Activated CD4-positive, alpha-beta T cell treated with anti-CD3 and anti-CD28 coated beads, Interleukin-2, amount 50 U/mL, for 24 hours (primary cell): ENCODE results near the gene NLRP9.
A peak's percentile ranks its signal among the peaks of the same experiment; 100 is the strongest.

Experiments
- DNase-seq, 2 donors: peaks; one replicate each; pipeline ENCODE4 v3.0.0-alpha.2; 2020; ENCODE audit warnings: low read depth in 1 of 2, low spot score in 1 of 2

Gene NLRP9

DNA sequence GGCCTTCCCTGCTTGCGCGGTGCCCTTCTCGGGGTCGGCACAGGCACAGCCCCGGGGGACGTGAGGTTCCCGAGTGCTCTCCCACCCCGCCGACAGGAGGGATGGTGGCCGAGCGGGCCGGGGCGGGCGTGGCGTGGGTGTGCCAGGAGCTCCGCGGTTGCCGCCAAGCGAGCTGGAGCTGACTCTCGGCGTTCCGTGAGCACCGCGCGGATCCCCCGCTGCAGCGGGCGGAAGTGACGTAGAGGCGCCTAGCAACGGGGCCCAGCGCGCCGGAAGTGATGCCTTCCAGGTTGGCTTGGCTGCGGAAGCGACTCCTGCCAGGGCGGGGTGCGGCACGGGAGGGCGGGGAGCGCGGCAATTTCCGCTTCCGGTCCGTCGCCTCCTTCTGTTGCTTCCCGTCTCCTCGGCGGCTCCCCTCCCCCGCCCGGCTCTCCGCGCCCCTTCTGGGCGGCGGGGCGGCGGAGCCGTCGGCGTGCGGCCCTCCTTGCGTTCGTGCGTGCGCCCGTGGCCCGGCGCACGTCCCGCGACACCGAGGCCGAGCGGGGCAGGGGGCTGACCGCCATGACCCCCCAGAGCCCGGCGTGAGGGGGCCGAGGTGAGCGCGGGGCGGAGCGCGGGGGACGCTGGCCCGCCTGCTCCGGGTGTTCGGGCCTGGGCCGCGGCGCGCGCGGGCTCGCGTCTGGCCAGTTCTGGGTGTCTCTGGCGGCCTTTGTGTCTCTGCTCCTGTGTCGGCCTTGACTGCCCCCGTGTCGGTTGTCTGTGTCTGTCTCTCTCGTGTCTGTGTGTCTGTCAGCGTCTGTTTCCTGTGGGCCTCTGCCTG, 63.2 kb downstream of the NLRP9 start, which contains the start of gene EPN1:
EPN1 (plus strand) TSS at position 386 of the 820 bp plus-strand sequence. CDS start 3,402 bp downstream, outside the sequence.
- DNase-seq, result peak; percentile 92 to 96

DNA sequence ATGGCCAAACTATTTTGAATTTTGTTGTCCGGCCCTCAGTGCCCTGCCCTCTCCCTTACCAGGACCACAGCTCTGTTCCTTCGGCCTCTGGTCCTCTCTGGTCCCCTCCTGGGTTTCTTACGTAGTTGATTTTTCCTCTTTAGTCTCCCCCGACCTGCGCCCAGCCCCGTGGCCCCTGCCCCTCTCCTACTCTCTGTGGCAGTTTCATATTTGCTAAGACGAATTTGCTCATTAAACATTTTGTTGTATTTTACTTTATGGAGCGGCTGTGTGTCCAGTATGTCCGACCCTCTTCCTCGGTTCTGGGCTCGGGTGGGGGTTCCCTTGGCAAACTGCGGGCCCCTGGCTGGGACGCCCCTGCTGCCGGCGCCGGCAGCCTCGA, 63.8 kb downstream of the NLRP9 start:
- no peak for DNase-seq

DNA sequence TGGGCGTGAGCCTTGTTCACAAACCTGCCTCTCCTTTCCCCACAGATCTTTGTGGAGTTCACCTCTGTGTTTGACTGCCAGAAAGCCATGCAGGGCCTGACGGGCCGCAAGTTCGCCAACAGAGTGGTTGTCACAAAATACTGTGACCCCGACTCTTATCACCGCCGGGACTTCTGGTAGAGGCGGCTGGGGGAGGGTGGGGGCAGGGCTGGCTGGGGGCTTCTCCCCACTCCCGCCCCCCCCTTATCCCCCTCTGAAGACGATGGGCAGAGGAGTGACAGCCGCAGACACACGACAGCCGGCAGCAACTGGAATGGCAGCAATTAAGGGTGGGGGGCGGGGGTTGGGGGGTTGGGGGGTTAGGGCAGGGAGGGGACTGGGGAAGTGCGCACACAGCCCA, 64.3 kb downstream of the NLRP9 start:
- DNase-seq, result no peak

DNA sequence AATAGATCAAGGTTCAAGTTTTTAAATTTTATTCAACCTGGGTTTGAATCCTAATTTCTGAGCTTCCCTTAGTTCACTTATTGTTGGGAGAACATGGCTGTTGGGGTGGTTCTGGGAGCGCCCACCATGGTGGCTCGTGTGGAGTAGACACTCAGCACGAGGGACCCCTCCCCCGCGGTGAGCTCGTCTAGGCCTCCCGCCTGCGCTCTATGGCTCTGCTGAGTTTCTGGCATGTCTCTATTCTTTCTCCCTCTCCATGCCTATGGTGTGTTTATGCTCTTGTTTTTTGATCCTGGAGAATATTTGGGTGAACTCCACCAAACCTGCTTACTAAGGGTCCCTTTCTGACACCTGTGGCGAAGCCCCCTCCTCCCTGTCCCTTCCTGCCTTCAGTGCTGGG, 64.7 kb downstream of the NLRP9 start:
- DNase-seq, result no peak

DNA sequence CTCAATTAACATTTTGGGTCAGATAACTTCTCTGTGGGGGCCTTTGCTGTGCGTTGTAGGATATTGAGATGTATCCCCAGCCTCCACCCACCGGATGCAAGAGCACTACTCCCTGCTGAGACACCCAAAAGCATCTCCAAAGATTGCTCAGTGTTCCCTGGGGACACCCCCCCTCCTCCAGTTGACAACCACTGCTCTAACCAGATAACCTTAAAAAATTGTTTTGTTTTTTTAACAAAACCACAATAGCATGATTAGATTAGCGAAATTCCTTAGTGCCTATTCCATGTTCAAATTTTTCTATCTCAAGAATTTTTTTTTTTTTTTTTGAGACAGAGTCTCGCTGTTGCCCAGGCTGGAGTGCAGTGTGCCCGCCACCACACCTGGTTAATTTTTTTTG, 65.8 kb downstream of the NLRP9 start:
- no peak for DNase-seq

DNA sequence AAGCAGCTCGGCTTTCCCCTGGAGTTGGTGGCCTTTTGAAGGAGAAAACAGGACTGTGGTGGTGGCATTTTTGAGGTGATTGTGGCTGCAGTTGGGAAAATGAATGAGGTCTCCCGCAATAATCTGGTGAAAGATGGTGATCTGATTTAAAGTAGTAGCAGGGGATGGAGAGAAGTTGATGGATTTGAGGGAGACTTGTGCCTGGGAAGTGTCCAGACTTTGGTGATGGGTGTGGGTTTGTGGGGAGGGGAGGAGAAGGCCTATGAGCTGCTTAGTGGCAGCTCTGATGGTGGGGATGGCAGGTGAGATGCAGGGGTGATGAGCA, 67.2 kb downstream of the NLRP9 start:
- DNase-seq, result no peak

DNA sequence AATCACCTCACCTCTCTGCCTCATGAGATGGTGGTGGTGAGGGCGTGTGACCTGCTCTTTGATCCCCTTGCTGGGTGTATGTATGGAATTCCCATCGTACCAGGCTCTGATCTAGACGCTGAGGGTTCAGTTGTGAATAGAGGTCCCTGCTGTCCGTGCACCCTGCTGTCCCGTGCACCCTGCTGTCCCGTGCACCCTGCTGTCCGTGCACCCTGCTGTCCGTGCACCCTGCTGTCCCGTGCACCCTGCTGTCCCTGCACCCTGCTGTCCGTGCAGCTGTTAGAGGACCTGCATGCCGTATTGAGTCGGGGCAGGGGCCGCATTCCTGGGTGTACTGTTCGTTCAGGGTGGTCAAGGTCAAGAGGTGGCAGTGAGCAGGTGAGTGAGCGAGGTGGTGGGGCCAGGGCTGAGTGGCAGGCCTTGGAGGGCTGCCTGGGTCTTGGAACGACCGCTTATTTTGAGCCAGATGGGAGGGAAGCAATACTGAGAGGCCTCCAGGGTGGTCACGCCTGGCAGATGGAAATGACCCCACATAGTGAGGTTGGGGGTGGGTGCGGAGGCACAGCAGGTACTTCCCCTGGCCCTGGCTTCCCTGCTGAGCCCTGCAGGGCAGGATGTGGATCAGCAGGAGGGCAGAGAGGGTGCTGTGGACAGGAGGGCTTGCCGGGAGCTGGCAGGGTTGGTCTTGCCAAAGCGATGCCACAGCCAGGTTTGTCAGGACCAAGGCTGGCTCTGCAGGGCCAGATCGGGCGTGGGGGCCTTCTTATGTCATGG, 67.7 kb downstream of the NLRP9 start:
- no peak for DNase-seq

DNA sequence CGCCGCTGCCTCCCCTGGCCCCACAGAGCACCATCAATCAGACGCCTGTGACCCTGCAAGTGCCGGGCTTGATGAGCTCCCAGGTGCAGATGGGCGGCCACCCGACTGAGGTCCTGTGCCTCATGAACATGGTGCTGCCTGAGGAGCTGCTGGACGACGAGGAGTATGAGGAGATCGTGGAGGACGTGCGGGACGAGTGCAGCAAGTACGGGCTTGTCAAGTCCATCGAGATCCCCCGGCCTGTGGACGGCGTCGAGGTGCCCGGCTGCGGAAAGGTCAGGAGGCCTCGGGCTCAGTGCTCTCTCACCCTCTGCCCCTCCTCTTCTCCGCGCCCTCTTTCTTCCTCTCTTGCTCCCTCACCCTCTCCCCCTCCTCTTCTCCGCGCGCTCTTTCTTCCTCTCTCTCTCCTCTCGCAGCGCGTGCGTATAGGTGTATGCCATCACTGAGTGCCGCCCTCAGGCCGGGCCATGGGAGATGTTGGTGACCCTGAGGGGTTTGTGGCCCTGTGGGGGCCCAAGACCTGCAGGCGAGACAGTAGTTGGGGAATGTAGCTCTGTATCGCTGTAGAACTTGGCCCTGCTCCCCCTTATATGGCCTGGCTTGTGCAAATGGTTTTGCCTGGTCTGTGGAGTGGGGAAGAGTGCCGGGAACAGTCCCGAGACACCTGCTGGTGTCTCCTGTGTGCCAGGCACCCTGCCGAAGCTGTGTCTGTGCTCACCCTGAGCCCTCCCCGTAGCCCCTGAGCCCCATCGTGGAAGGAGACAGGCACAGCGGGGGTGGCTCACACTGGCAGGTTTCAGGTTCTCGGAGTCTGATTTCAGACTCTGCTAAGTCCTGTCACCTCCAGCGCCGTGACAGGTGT, 68.6 kb downstream of the NLRP9 start:
- no peak for DNase-seq

DNA sequence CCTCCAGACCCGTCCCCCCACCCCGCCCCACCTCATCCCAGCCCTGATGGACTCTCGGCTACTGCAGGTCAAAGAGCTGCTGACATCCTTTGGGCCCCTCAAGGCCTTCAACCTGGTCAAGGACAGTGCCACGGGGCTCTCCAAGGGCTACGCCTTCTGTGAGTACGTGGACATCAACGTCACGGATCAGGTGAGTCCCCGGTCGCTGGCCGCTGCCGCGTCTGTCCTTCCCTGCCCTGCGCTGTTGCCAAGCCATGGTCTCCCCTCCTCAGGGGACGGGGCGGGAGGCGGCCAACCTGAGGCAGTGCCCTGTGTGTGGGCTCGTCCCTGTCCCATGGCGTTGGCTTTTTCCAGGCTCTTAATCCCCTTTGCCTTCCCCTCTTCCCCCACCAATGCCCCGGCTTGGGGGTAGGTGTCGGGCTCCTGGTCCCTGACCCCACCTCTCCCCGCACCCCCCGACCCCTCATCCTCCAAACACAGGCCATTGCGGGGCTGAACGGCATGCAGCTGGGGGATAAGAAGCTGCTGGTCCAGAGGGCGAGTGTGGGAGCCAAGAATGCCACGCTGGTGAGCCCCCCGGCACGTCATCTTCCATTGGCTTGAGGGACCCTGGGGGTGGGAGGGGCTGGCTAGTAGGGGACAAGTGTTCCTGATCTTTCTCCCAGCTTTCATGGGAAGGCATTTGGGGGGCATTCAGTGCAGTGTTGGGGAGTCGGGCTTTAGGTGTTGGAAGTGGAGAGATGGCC, 69.4 kb downstream of the NLRP9 start:
- DNase-seq, result no peak

DNA sequence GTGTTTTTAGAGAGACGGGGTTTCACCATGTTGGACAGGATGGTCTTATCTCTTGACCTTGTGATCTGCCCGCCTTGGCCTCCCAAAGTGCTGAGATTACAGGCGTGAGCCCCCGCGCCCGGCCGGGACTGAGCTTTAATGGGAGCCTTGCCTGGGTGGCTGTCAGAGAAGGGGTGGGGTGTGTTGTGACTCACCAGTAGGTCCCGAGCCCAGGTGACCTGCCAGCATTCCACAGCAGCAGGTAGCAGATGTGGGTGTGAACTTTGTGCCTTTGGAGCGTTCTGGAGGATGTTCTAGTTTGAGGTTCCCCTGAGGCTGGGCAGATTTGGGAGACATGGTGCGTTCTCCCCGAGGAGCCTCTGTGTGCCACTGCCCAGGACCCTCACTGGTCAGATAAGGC, 70.2 kb downstream of the NLRP9 start:
- DNase-seq, result no peak

DNA sequence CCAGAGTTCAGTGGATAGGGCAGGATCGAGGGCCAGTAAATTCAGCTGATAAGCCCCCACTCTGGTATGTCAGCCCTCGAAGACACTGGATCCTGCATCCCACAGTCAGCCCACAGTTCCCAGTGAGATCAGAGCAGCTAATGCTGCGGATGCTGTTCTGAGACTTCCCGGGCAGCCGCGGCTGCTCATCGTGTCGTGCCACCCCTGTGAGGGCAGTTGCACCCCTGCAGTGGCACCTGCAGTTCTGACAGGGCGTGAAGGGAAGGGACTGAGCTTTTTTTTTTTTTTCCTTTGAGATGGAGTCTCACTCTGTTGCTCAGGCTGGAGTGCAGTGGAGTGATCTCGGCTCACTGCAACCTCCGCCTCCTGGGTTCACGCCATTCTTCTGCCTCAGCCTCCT, 70.7 kb downstream of the NLRP9 start:
- DNase-seq, result no peak

DNA sequence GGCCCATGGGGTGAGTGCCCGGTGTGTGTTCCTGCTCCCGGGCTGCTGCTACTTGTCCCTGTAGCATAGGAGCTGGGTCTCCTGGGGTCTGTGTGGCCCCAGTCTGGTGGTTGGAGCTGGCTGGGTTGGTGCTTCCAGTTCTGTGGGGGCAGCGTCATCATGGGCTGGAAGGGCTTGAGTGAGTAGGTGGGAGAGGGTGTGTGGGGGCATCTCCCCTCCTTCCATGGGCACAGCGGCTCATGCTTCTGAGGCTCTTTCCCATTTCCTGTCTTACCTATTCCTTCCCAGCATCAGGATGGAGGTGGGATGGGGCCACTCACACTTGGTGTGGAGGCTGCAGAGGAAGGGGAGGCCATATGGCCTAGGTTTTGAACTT, 71.2 kb downstream of the NLRP9 start:
- DNase-seq, result no peak

DNA sequence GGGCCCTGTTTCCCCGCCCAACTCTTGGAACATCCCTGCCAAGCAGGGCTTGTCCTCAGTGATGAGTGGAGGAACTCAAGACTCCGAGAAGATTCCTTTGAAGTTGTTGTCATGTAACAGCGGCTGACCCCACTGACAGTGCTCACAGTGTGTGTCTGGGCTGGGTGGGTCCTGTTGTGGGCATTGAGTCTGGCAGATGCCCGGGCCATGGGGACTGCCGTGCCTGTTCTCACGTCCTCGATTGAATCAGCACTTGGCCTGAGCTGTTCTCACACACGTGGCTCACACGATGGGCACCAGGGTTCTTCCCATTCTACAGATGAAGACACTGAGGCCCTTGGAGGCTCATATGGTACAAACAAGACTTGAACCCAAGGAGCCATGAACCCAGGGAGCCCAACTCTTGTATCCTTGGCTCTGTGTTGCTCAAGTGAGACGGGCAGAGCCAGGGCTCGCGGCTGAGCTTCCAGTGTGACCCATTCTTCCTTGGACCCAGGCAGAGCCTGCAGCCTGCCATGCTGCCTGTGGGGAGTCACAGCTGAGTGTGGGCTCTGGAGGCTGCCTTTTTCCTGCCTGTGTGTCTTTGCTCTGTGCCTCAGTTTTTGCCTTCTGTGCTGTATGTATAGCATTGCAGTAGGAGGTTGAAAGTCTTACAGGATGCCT, 71.7 kb downstream of the NLRP9 start:
- no peak for DNase-seq

DNA sequence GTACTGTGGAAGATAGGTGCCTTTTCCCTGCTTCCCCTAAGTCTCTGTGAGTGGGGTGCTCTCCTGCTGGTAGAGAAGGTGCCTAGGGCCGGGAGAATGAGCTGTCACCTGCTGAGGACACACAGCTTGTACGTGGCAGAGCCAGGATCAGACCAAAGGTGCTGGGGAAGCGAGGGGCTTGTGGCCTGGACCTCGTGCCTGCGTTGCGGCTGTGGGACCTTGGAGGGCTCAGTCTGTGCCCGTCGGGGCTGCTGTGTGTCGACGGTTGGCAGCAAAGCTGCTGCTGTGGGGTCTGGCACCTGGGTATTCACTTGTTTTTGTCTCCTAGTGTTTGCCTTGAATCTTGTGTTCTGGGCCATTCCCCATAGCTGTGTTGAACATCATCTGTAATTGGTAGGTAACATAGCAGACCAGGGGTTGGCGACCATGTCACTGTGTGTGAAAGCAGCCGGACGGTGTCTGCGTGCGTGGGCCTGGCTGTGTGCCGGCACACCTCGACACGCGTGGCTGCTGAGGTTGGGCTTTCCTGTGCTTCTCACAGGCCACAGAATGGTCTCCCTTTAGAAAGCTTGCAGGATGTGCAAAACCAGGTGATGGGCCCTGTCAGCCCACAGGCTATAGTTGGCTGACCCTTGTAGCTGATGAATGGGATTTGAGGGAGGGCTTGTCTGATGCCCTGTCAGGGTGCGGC, 74.2 kb downstream of the NLRP9 start:
- DNase-seq, result no peak

DNA sequence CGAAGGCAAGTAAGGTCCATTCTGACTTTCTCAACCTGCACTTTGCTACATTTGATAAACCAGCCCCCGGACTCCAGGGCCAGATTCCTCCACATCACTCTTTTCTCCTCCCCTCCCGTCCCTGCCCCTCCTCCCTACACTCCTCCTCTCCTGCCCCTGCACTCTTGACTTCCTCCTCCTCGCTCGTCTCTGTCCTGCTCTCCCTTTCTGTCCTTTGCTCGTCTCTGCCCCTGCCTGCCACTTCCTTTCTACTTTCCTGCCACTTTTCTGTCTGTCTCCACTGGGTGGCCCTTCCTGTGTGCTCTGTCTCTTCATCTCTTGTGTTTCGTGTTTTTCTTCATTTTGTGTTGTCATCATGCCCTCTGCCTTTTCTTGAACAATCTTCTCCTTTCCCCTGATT, 76.4 kb downstream of the NLRP9 start:
- no peak for DNase-seq

DNA sequence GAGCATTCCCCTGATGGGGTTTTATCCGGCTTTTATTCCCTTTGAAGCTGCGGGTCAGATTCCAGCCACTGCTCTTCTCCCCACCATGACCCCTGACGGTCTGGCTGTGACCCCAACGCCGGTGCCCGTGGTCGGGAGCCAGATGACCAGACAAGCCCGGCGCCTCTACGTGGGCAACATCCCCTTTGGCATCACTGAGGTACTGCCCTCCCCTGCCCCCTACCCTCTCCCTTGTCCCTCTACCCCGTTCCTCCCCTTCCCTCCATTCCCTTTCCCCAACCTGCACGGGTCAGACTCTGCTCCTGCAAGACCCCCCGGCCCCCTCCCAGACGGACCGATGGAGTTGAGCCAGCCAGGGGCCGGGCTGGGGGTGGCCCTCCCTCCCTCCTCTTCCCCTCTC, 77.2 kb downstream of the NLRP9 start:
- DNase-seq, result no peak

DNA sequence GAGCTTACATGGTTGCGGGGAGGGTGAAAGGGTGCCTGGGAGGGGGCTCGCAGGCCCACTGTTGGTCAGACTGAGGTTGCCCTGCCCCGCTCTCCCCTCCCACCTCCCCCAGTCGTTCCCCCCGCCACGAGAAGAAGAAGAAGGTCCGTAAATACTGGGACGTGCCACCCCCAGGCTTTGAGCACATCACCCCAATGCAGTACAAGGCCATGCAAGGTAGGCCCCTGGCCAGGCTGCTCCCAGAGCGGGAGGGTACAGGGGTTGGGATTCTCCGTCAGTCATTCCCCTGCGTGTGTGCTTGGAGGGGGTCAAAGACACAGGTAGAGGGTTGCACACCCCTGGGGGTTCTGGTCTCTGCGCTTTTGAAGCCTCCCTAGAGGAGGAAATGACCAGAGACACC, 77.8 kb downstream of the NLRP9 start:
- no peak for DNase-seq

DNA sequence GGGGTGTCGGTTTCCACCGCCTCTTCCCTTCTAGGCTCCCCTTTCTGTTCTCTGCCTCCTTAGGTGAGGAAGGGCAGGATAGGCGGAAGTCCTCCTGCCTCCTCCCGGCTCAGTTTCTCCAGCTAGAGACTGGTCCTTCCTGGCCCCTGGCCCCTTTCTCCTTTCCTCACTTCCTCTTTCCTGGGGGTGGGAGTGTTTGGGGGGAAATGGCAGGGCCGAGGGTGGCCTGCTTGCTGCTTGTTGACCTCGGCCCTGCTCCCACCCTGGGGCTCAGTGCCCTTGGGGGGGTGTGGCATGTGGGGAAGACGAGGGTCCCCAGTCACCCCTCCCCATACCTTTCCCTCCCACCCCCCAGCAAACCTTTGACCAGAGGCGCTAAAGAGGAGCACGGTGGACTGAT, 78.4 kb downstream of the NLRP9 start:
- no peak for DNase-seq

DNA sequence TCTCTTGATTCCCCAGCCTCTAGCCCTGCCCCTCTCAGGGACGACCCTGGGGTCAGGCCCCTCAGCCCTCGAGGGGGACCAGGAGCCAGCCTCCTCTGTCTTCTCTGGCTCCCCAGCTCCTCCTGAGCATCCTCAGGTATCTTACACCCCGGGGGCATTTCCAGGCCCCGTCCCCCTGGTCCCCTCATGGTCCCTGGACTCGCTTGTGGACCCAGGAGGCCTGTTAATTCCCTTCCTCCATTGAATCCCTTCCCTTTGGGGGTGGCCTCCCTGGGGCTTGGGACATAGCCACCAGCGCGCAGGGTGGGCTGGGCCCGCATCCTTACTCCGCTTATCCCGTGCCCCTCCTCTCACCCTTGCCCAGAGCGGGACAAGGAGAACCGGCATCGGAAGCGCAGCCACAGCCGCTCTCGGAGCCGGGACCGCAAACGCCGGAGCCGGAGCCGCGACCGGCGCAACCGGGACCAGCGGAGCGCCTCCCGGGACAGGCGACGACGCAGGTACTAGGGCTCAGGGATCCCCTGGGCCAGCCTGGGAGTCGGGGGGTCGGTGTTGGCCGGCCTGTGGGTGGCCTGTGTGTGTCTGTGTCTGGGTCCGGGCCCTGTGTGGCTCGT, 79.2 kb downstream of the NLRP9 start:
- DNase-seq, result no peak
